ENCODE measurements around the gene ELL3. TPM values are rescaled to one million over a fixed set of nuclear protein-coding genes. Genes with fewer than 3 reads are reported as not detected.
"Not testable (repeated sequence)": the region's sequence is repeated elsewhere in the genome, so short reads cannot be mapped to it uniquely, and the experiment has no call there.

Gene ELL3
- polyA plus RNA-seq, 1 donor from 2014 or later: 2.2 TPM

GRCh38 chr15:43726306-43726705 is 50.5 kb downstream of the ELL3 start:
- H3K9ac ChIP-seq (ENCODE audit: low read length); H3K27ac ChIP-seq (ENCODE audit: low read length); H3K4me2 ChIP-seq (ENCODE audit: low read length); H3F3A ChIP-seq (ENCODE audit: insufficient read depth, low read length, poor library complexity, severe bottlenecking); H3K79me2 ChIP-seq (replicated peaks; ENCODE audit: insufficient read depth, low read length); H2AFZ ChIP-seq (ENCODE audit: low read depth, low read length); H3K9me2 ChIP-seq (ENCODE audit: insufficient read depth, low read length); H3K9me3 ChIP-seq (ENCODE audit: low read length); H3K4me3 ChIP-seq (ENCODE audit: low read length); H3K36me3 ChIP-seq (ENCODE audit: insufficient read depth, low read length); H3K27me3 ChIP-seq (ENCODE audit: insufficient read depth, low read depth, low read length); H4K20me1 ChIP-seq (ENCODE audit: insufficient read depth): not testable (repeated sequence)

- no peaks in the 10 kb centered on the region for H4K20me1 ChIP-seq (ENCODE audit: insufficient read depth)
- no peaks in the 10 kb centered on the region for H3F3A ChIP-seq (ENCODE audit: insufficient read depth, low read length, poor library complexity, severe bottlenecking)
- no peaks in the 10 kb centered on the region for H3K9me2 ChIP-seq (ENCODE audit: insufficient read depth, low read length)
- H3K9ac ChIP-seq (ENCODE audit: low read length): no peak overlapping the region
- no peaks in the 10 kb centered on the region for H3K9me3 ChIP-seq (ENCODE audit: low read length)
- no peaks in the 10 kb centered on the region for H3K79me2 ChIP-seq (replicated peaks; ENCODE audit: insufficient read depth, low read length)
- no peak overlapping the region for H3K27ac ChIP-seq (ENCODE audit: low read length)
- H2AFZ ChIP-seq (ENCODE audit: low read depth, low read length): no peak overlapping the region
- no peaks in the 10 kb centered on the region for H3K27me3 ChIP-seq (ENCODE audit: insufficient read depth, low read depth, low read length)
- no peak overlapping the region for H3K4me3 ChIP-seq (ENCODE audit: low read length)
- no peaks in the 10 kb centered on the region for H3K36me3 ChIP-seq (ENCODE audit: insufficient read depth, low read length)
- no peak overlapping the region for H3K4me2 ChIP-seq (ENCODE audit: low read length)
- TF ChIP-seq EP300 (conservative IDR thresholded peaks at IDR 0.05; ENCODE audit: poor library complexity, severe bottlenecking) (no peak), REST (IDR thresholded peaks at IDR 0.05; ENCODE audit: borderline replicate concordance) (no peak), TAF1 (IDR thresholded peaks at IDR 0.05; ENCODE audit: low read depth) (no peak), POLR2AphosphoS5 (IDR thresholded peaks at IDR 0.05) (no peak), RAD21 (conservative IDR thresholded peaks at IDR 0.05) (no peak), CTCF (IDR thresholded peaks at IDR 0.05; ENCODE audit: poor library complexity, severe bottlenecking) (no peak), EZH2 (IDR thresholded peaks at IDR 0.05; ENCODE audit: borderline replicate concordance, insufficient read depth, low read length, poor library complexity, severe bottlenecking) (no peak), SMC3 (conservative IDR thresholded peaks at IDR 0.05; ENCODE audit: poor library complexity) (no peak), MXI1 (conservative IDR thresholded peaks at IDR 0.05; ENCODE audit: poor library complexity, severe bottlenecking) (no peak)
Observed at GRCh38 chr15:43723151-43723550, 53.6 kb downstream of the ELL3 start.

Small RNA genes lying within 50 kb of the gene (small RNA-seq; reads per million reads assigned to genes)
- gene MIR1282: 0 reads per million in 3 experiments
- gene RNU6-354P: 0 reads per million in 3 experiments

Other genes starting within 250 kb of the ELL3 start
- gene PPIP5K1, start 186.8 kb downstream of the ELL3 start, polyA plus RNA-seq: 27.3 and 29.6 TPM in 2 replicates
- gene CKMT1B, start 182.9 kb downstream of the ELL3 start, polyA plus RNA-seq: 23.2 and 29.8 TPM in 2 replicates
- gene STRC, start 158.2 kb downstream of the ELL3 start, polyA plus RNA-seq: 2.4 and 2.5 TPM in 2 replicates
- 2.0 and 4.5 TPM in 2 replicates for gene CATSPER2, start 128.1 kb downstream of the ELL3 start, polyA plus RNA-seq
- 8.7 and 14.0 TPM in 2 replicates for gene CKMT1A, start 83.1 kb downstream of the ELL3 start, polyA plus RNA-seq
- 133 and 136 TPM in 2 replicates for gene PDIA3, start 30.5 kb downstream of the ELL3 start, polyA plus RNA-seq
- gene SERF2, start 15.4 kb upstream of the ELL3 start, polyA plus RNA-seq: 548 and 726 TPM in 2 replicates
- 0.38 and 0.47 TPM in 2 replicates for gene SERINC4, start 23.3 kb upstream of the ELL3 start, polyA plus RNA-seq
- 4.4 and 5.0 TPM in 2 replicates for gene HYPK, start 23.6 kb upstream of the ELL3 start, polyA plus RNA-seq
- 35.8 and 37.7 TPM in 2 replicates for gene MFAP1, start 47.7 kb upstream of the ELL3 start, polyA plus RNA-seq
- 0.43 and 1.1 TPM in 2 replicates for gene WDR76, start 50.0 kb upstream of the ELL3 start, polyA plus RNA-seq